ENCODE measurements around the gene SETMAR. TPM values are rescaled to one million over a fixed set of nuclear protein-coding genes. Genes with fewer than 3 reads are reported as not detected.

SETMAR gene
- total RNA-seq, 4 donors from 2014 or later = 14.6 to 35.4 (median 22.2) TPM

- 65 to 72% methylated on average over 2 of the region's 2 CpGs for WGBS, 2 donors
- H3K4me3 ChIP-seq = no peak overlapping the region
- H3K36me3 ChIP-seq = peaks cover 0 to 6% (median 0%) of the 10 kb centered on the region in 3 donors
- H3K27ac ChIP-seq = peak overlapping the region in 3 of 4 donors; percentile 55 to 99 (median 81)
- H3K27me3 ChIP-seq = no peaks in the 10 kb centered on the region
- peaks cover 0 to 43% (median 21%) of the 10 kb centered on the region in 4 donors for H3K4me1 ChIP-seq
- no peak for DNase-seq (ENCODE audit: low spot score in 2 of 2)
- TF ChIP-seq POLR2A (IDR thresholded peaks at IDR 0.05) = no peak
- TF ChIP-seq, protein P1, sequence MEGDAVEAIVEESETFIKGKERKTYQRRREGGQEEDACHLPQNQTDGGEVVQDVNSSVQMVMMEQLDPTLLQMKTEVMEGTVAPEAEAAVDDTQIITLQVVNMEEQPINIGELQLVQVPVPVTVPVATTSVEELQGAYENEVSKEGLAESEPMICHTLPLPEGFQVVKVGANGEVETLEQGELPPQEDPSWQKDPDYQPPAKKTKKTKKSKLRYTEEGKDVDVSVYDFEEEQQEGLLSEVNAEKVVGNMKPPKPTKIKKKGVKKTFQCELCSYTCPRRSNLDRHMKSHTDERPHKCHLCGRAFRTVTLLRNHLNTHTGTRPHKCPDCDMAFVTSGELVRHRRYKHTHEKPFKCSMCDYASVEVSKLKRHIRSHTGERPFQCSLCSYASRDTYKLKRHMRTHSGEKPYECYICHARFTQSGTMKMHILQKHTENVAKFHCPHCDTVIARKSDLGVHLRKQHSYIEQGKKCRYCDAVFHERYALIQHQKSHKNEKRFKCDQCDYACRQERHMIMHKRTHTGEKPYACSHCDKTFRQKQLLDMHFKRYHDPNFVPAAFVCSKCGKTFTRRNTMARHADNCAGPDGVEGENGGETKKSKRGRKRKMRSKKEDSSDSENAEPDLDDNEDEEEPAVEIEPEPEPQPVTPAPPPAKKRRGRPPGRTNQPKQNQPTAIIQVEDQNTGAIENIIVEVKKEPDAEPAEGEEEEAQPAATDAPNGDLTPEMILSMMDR (IDR thresholded peaks at IDR 0.05) = no peak
- TF ChIP-seq EP300 (IDR thresholded peaks at IDR 0.05) = peak in 1 of 2 donors; percentile 53
- H3K9me3 ChIP-seq = no peaks in the 10 kb centered on the region
Measured at GRCh38 chr3:4306860-4307259, 3.7 kb downstream of the SETMAR start.

DNA sequence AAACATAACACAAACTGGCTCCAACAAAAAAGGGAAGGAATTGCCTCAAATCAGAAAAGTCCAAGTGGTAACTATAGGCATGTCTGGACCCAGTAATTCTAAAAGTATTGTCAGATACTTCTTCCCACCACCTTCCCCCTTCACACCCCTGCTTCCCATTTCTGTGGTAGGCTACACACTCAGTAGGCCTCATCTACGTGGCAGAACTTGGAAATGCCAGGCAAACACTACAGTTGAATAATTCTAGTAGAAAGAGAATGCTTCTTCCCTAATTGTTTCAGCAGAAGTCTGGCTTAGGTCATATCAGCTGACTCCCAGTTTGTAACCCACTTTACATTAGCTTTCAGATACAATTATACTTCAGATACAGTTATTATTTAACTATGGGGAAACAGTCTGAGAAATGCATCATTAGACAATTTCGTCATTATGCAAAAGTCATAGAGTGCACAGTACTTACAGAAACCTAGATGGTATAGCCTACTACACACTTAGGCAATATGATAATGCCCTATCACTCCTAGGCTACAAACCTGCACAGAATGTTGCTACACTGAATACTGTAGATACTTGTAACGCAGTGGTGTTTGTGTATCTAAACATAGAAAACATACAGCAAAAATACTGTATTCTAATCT lies 6.4 kb downstream of the SETMAR start:
- Histone ChIP-seq H3K27ac (no peak overlapping the region), H3K4me1 (peaks cover 0 to 30% (median 12%) of the 10 kb centered on the region in 4 donors), H3K27me3 (no peaks in the 10 kb centered on the region), H3K9me3 (no peaks in the 10 kb centered on the region), H3K4me3 (no peak overlapping the region), H3K36me3 (peaks cover 0 to 27% (median 0%) of the 10 kb centered on the region in 3 donors)
- TF ChIP-seq POLR2A (IDR thresholded peaks at IDR 0.05) = no peak
- TF ChIP-seq EP300 (IDR thresholded peaks at IDR 0.05) = no peak
- TF ChIP-seq, protein P1 (IDR thresholded peaks at IDR 0.05) = no peak
- 56 to 74% methylated on average over 3 of the region's 3 CpGs for WGBS, 2 donors
- no peak for DNase-seq (ENCODE audit: low spot score in 2 of 2)

- Histone ChIP-seq H3K4me3 (no peak overlapping the region), H3K4me1 (peaks cover 0 to 17% (median 5%) of the 10 kb centered on the region in 4 donors), H3K9me3 (no peaks in the 10 kb centered on the region), H3K27me3 (no peaks in the 10 kb centered on the region), H3K27ac (no peak overlapping the region), H3K36me3 (peaks cover 0 to 40% (median 0%) of the 10 kb centered on the region in 3 donors)
- 48 to 55% methylated on average over 3 of the region's 3 CpGs for WGBS, 2 donors
- TF ChIP-seq, protein P1 (IDR thresholded peaks at IDR 0.05) = no peak
- no peak for TF ChIP-seq POLR2A (IDR thresholded peaks at IDR 0.05)
- TF ChIP-seq EP300 (IDR thresholded peaks at IDR 0.05) = no peak
- no peak for DNase-seq (ENCODE audit: low spot score in 2 of 2)
Measured at GRCh38 chr3:4310971-4311370, 7.8 kb downstream of the SETMAR start.

GRCh38 chr3:4311496-4311895 lies 8.3 kb downstream of the SETMAR start:
- H3K36me3 ChIP-seq = peaks cover 0 to 45% (median 0%) of the 10 kb centered on the region in 3 donors
- peaks cover 0 to 11% (median 3%) of the 10 kb centered on the region in 4 donors for H3K4me1 ChIP-seq
- no peaks in the 10 kb centered on the region for H3K27me3 ChIP-seq
- H3K4me3 ChIP-seq = no peak overlapping the region
- H3K9me3 ChIP-seq = no peaks in the 10 kb centered on the region
- TF ChIP-seq, protein P1 (IDR thresholded peaks at IDR 0.05) = no peak
- TF ChIP-seq POLR2A (IDR thresholded peaks at IDR 0.05) = no peak
- TF ChIP-seq EP300 (IDR thresholded peaks at IDR 0.05) = no peak
- no peak for DNase-seq (ENCODE audit: low spot score in 2 of 2)
- H3K27ac ChIP-seq = no peak overlapping the region

- WGBS, 2 donors = 95 to 96% methylated on average over 4 of the region's 4 CpGs
- Histone ChIP-seq H3K9me3 (peaks cover 0 to 3% (median 0%) of the 10 kb centered on the region in 4 donors), H3K27ac (no peak overlapping the region), H3K4me3 (no peak overlapping the region), H3K36me3 (peaks cover 0 to 65% (median 0%) of the 10 kb centered on the region in 3 donors), H3K27me3 (no peaks in the 10 kb centered on the region), H3K4me1 (no peaks in the 10 kb centered on the region)
- DNase-seq (ENCODE audit: low spot score in 2 of 2) = no peak
- TF ChIP-seq POLR2A (IDR thresholded peaks at IDR 0.05) (no peak), EP300 (IDR thresholded peaks at IDR 0.05) (no peak)
- TF ChIP-seq, protein P1 (IDR thresholded peaks at IDR 0.05) = no peak
Measured at GRCh38 chr3:4313606-4314293, 10.6 kb downstream of the SETMAR start.
